Endothelial cell of umbilical vein (primary cell): Measurements from ENCODE around the gene NKD2. TPM values are rescaled to one million over a fixed set of nuclear protein-coding genes. Genes with fewer than 3 reads are reported as not detected.

ENCODE experiments used
- BruUV-seq: library from RNA; stranded (reverse); fragments of 400-500 nt; replicated peaks from 2 replicates; lab custom pipeline; 2021; lab: Mats Ljungman, UMichigan
- CTCF ChIA-PET: fragments of 300-600, 350-600 bp; sonication (Branson Sonifier 250); formaldehyde crosslinking; loops from one replicate; lab custom pipeline; 2021; ENCODE audit warnings: antibody characterized with exemption, inconsistent platforms; lab: Charles Lee
- POLR2A ChIA-PET: fragments of 300-600, 350-600 bp; sonication (Branson Sonifier 250); formaldehyde crosslinking; loops from one replicate; lab custom pipeline; 2021; ENCODE audit warnings: antibody characterized with exemption, inconsistent platforms; lab: Charles Lee
- DNase-seq: peaks from one replicate; pipeline ENCODE4 v3.0.0-alpha.2; 2011; ENCODE audit warnings: low read depth, low spot score
- FAIRE-seq: peaks from 2 replicates; lab custom pipeline; 2011; peaks lifted over from hg19 to GRCh38; lab: Jason Lieb, UNC
- H2AFZ ChIP-seq: 2 replicates; pipeline ENCODE4 v1.6.0; 2012; ENCODE audit warnings: low read depth, low read length, control low read depth, inconsistent platforms
- H3K27ac ChIP-seq: 2 replicates; pipeline ENCODE4 v1.5.1; 2011; ENCODE audit warnings: low read depth, mild to moderate bottlenecking, control low read depth, low read length, moderate library complexity; ENCODE audit not compliant: insufficient read depth
- H3K27me3 ChIP-seq, 2 experiments: 2 replicates each; pipeline versions ENCODE4 v1.6.0 to v1.6.1; 2011; ENCODE audit warnings: low read length in 2 of 2, mixed read lengths in 1 of 2; ENCODE audit not compliant: control insufficient read depth in 2 of 2, insufficient read depth in 2 of 2
- H3K36me3 ChIP-seq, 2 experiments: 2 replicates in 1 of 2; 3 replicates in 1 of 2; pipeline ENCODE4 v1.5.1; 2011; ENCODE audit warnings: low read length in 2 of 2, mild to moderate bottlenecking in 1 of 2, moderate library complexity in 1 of 2; ENCODE audit not compliant: control insufficient read depth in 2 of 2, insufficient read depth in 2 of 2; ENCODE audit errors: extremely low read depth in 1 of 2
- H3K4me1 ChIP-seq: 3 replicates; pipeline ENCODE4 v1.5.1; 2011; ENCODE audit warnings: mild to moderate bottlenecking, low read length; ENCODE audit not compliant: control insufficient read depth, insufficient read depth; ENCODE audit errors: extremely low read depth
- H3K4me2 ChIP-seq: 2 replicates; pipeline ENCODE4 v1.6.1; 2011; ENCODE audit warnings: low read length, control low read depth, mixed read lengths; ENCODE audit not compliant: insufficient read depth
- H3K4me3 ChIP-seq, 3 experiments: fragments of 200-600 bp in 1 of 3; sonication (generic), shearing (Covaris generic) in 1 of 3; replicated peaks in 1 of 3; 2 replicates each; pipeline ENCODE4 v1.5.1; 2011 to 2016; ENCODE audit warnings: control low read depth in 3 of 3, low read length in 3 of 3, mild to moderate bottlenecking in 2 of 3, inconsistent platforms in 1 of 3, low read depth in 1 of 3, moderate library complexity in 1 of 3; ENCODE audit not compliant: insufficient read depth in 1 of 3
- H3K79me2 ChIP-seq: 2 replicates; pipeline ENCODE4 v1.6.0; 2012; ENCODE audit warnings: low read length, inconsistent platforms; ENCODE audit not compliant: control insufficient read depth, insufficient read depth
- H3K9ac ChIP-seq: replicated peaks from 2 replicates; pipeline ENCODE3; 2011; ENCODE audit warnings: low read length, control low read depth; ENCODE audit not compliant: insufficient read depth; ENCODE audit errors: extremely low read depth
- H3K9me1 ChIP-seq: replicated peaks from 3 replicates; pipeline ENCODE4 v1.6.0; 2011; ENCODE audit warnings: mild to moderate bottlenecking, low read length; ENCODE audit not compliant: control insufficient read depth, insufficient read depth; ENCODE audit errors: extremely low read depth
- H3K9me3 ChIP-seq: replicated peaks from 2 replicates; pipeline ENCODE4 v1.5.1; 2012; ENCODE audit warnings: low read length, inconsistent platforms; ENCODE audit not compliant: control insufficient read depth, insufficient read depth
- H4K20me1 ChIP-seq: replicated peaks from 2 replicates; pipeline ENCODE3; 2011; ENCODE audit warnings: mild to moderate bottlenecking, low read length; ENCODE audit not compliant: control insufficient read depth, insufficient read depth; ENCODE audit errors: extremely low read depth
- CTCF ChIP-seq, 2 donors: IDR thresholded peaks; 1 replicate in 1 of 2; 2 replicates in 1 of 2; pipeline ENCODE4 v1.5.1; 2011; ENCODE audit warnings: low read length in 2 of 2, mild to moderate bottlenecking in 2 of 2, moderate library complexity in 2 of 2, control low read depth in 1 of 2, inconsistent platforms in 1 of 2, low read depth in 1 of 2; ENCODE audit not compliant: insufficient read depth in 1 of 2; ENCODE audit errors: extremely low read depth in 1 of 2
- EZH2 ChIP-seq: IDR thresholded peaks from 2 replicates; pipeline ENCODE4 v1.6.1; 2012; ENCODE audit warnings: borderline replicate concordance, low read depth, mild to moderate bottlenecking, moderate library complexity, low read length, inconsistent platforms; ENCODE audit not compliant: severe bottlenecking
- FOS ChIP-seq: IDR thresholded peaks from 2 replicates; pipeline ENCODE4 v1.6.1; 2011; ENCODE audit warnings: mild to moderate bottlenecking, low read length, moderate library complexity, borderline replicate concordance; ENCODE audit not compliant: insufficient read depth
- MYC ChIP-seq: IDR thresholded peaks from one replicate; pipeline ENCODE4 v1.6.1; 2011; ENCODE audit warnings: mild to moderate bottlenecking, low read depth, low read length
- POLR2A ChIP-seq: IDR thresholded peaks from 2 replicates; pipeline ENCODE4 v1.6.1; 2012; ENCODE audit warnings: low read depth, mild to moderate bottlenecking, control low read depth, low read length
- dilution Hi-C: fragments of 300-500 bp; cut with MboI; formaldehyde crosslinking; loops from one replicate; pipeline ENCODE4 v1.15.0; 2019; ENCODE audit warnings: low sequenced_read_pairs; ENCODE audit not compliant: extremely low pct_ligation_motif_present
- intact Hi-C: fragments of 100-400 bp; cut with micrococcal nuclease; formaldehyde crosslinking; loops from one replicate; pipeline ENCODE4 v1.10.0; 2022
- polyA plus RNA-seq, 4 experiments: library from polyadenylated mRNA; depleted of rRNA in 3 of 4; stranded (reverse) in 3 of 4; unstranded in 1 of 4; fragments of >200 nt; gene quantifications; 2 replicates each; pipeline versions ENCODE4 v1.2.1 to v1.2.3, GENCODE V29; 2011 to 2012; ENCODE audit warnings: missing spikeins in 1 of 4
- total RNA-seq: library from RNA; stranded (reverse); gene quantifications from 2 replicates; pipeline ENCODE4 v1.2.3, GENCODE V29; 2021

The NKD2 gene
- total and polyA plus RNA-seq, 2 donors (not counting 3 experiments of a cell fraction or from before 2014, with no cell fraction given) = 0.08 TPM; not detected in 1

GRCh38 chr5:1033606-1034420 lies 25.2 kb downstream of the NKD2 start:
- BruUV-seq = no TSS peak
- dilution Hi-C loops = no loop called here

GRCh38 chr5:1034421-1034905 lies 25.9 kb downstream of the NKD2 start:
- no peak overlapping the region for H3K9ac ChIP-seq
- H4K20me1 ChIP-seq = no peaks in the 10 kb centered on the region
- CTCF ChIA-PET = no interaction called here
- H3K4me2 ChIP-seq = no peak overlapping the region
- H3K9me1 ChIP-seq = no peaks in the 10 kb centered on the region
- DNase-seq (no peak), FAIRE-seq (no peak)
- H3K36me3 ChIP-seq = no peaks in the 10 kb centered on the region
- H3K4me3 ChIP-seq = no peak overlapping the region
- H3K9me3 ChIP-seq = no peaks in the 10 kb centered on the region
- H3K4me1 ChIP-seq = no peaks in the 10 kb centered on the region
- intact Hi-C loops (no loop called here), dilution Hi-C loops (no loop called here)
- no peaks in the 10 kb centered on the region for H3K27me3 ChIP-seq
- POLR2A ChIA-PET = no interaction called here
- H3K27ac ChIP-seq = no peak overlapping the region
- TF ChIP-seq CTCF (IDR thresholded peaks at IDR 0.05; ENCODE audit: extremely low read depth in 1 of 2, insufficient read depth in 1 of 2, low read depth in 1 of 2, low read length in 2 of 2) (no peak), POLR2A (no peak)
- H3K79me2 ChIP-seq = no peaks in the 10 kb centered on the region
- no TSS peak for BruUV-seq
- no peak overlapping the region for H2AFZ ChIP-seq

More at GRCh38 chr5:1033606-1034420, 25.2 kb downstream of the NKD2 start:
- Histone ChIP-seq H3K4me3 (no peak overlapping the region), H3K36me3 (no peaks in the 10 kb centered on the region), H3K4me2 (no peak overlapping the region), H2AFZ (no peak overlapping the region), H3K27me3 (no peaks in the 10 kb centered on the region), H3K9me3 (no peaks in the 10 kb centered on the region), H3K9me1 (no peaks in the 10 kb centered on the region), H3K27ac (no peak overlapping the region), H3K4me1 (no peaks in the 10 kb centered on the region), H3K9ac (no peak overlapping the region), H4K20me1 (no peaks in the 10 kb centered on the region), H3K79me2 (no peaks in the 10 kb centered on the region)
- ChIA-PET POLR2A (no interaction called here), CTCF (no interaction called here)
- FAIRE-seq = no peak
- intact Hi-C loops = no loop called here
- TF ChIP-seq MYC = no peak
- TF ChIP-seq FOS = no peak
- no peak for TF ChIP-seq EZH2
- DNase-seq = no peak
